CD4-positive, alpha-beta T cell treated with Interleukin-4 for 1 hour (primary cell): ENCODE data around the gene CARD11.

Source experiments
- DNase-seq, 2 donors: peaks; one replicate each; pipeline ENCODE4 v3.0.0-alpha.2; 2020 to 2022

The CARD11 gene

GRCh38 chr7:2979951-2980350 is 63.7 kb downstream of the CARD11 start:
- DNase-seq, result no peak

GRCh38 chr7:2979201-2979631 is 64.5 kb downstream of the CARD11 start:
- DNase-seq, result no peak

- DNase-seq, result peak; percentile 69 to 83
Measured at GRCh38 chr7:2978408-2978807, 65.3 kb downstream of the CARD11 start.

GRCh38 chr7:2975821-2976371 is 67.8 kb downstream of the CARD11 start:
- DNase-seq, result no peak

- DNase-seq, result no peak
Measured at GRCh38 chr7:2974093-2974819, 69.4 kb downstream of the CARD11 start.

GRCh38 chr7:2972835-2973161 is 70.9 kb downstream of the CARD11 start:
- no peak for DNase-seq

- DNase-seq, result no peak
Measured at GRCh38 chr7:2971914-2972834, 71.5 kb downstream of the CARD11 start.

GRCh38 chr7:2970861-2971260 is 72.8 kb downstream of the CARD11 start:
- DNase-seq, result no peak

GRCh38 chr7:2970307-2970664 is 73.4 kb downstream of the CARD11 start:
- no peak for DNase-seq

GRCh38 chr7:2969398-2970306 is 74.0 kb downstream of the CARD11 start:
- no peak for DNase-seq

GRCh38 chr7:2968616-2969397 is 74.9 kb downstream of the CARD11 start:
- DNase-seq, result no peak

GRCh38 chr7:2968176-2968575 is 75.5 kb downstream of the CARD11 start:
- DNase-seq, result no peak

- DNase-seq, result no peak
Measured at GRCh38 chr7:2967705-2968104, 76.0 kb downstream of the CARD11 start.

- no peak for DNase-seq
Measured at GRCh38 chr7:2967253-2967652, 76.4 kb downstream of the CARD11 start.

GRCh38 chr7:2966466-2967078 is 77.1 kb downstream of the CARD11 start:
- no peak for DNase-seq

- no peak for DNase-seq
Measured at GRCh38 chr7:2965745-2966270, 77.9 kb downstream of the CARD11 start.

GRCh38 chr7:2965301-2965700 is 78.4 kb downstream of the CARD11 start:
- no peak for DNase-seq

GRCh38 chr7:2964208-2964607 is 79.5 kb downstream of the CARD11 start:
- no peak for DNase-seq

GRCh38 chr7:2962865-2963264 is 80.8 kb downstream of the CARD11 start:
- DNase-seq, result peak in 1 of 2 donors; percentile 35

GRCh38 chr7:2959828-2960599 is 83.7 kb downstream of the CARD11 start:
- no peak for DNase-seq
